Activated T-helper 1 cell treated with anti-CD3 and anti-CD28 coated beads, Interleukin-12 subunit alpha, Interleukin-12 subunit beta, Interleukin-2, Interleukin-4 antibody, amounts not matched to agents 30 ng/mL and 10 ng/mL and 1 ng/mL, durations not matched to agents 14 hours and 24 hours and 36 hours (primary cell): ENCODE results near the gene SYMPK. TPM values are rescaled to one million over a fixed set of nuclear protein-coding genes. Genes with fewer than 3 reads are reported as not detected.

Experiments used
- DNase-seq: peaks from one replicate; pipeline ENCODE4 v3.0.0; 2021; ENCODE audit warnings: low spot score
- H3K27ac Mint-ChIP-seq: one replicate; pipeline ENCODE4 v1.8.0; 2021; ENCODE audit warnings: mild to moderate bottlenecking, mixed read lengths
- H3K27me3 Mint-ChIP-seq: one replicate; pipeline ENCODE4 v1.8.0; 2022; ENCODE audit warnings: mild to moderate bottlenecking, moderate library complexity, mixed read lengths; ENCODE audit not compliant: insufficient read depth
- H3K36me3 Mint-ChIP-seq: one replicate; pipeline ENCODE4 v1.8.0; 2021; ENCODE audit warnings: low read depth, mixed read lengths
- H3K4me1 Mint-ChIP-seq: one replicate; pipeline ENCODE4 v1.8.0; 2021; ENCODE audit warnings: low read depth, mixed read lengths
- H3K4me3 Mint-ChIP-seq: one replicate; pipeline ENCODE4 v1.8.0; 2021; ENCODE audit warnings: mild to moderate bottlenecking, moderate library complexity, mixed read lengths
- H3K9me3 Mint-ChIP-seq: one replicate; pipeline ENCODE4 v1.8.0; 2021; ENCODE audit warnings: mixed read lengths
- intact Hi-C: fragments of 100-400 bp; cut with micrococcal nuclease; formaldehyde crosslinking; loops from one replicate; pipeline ENCODE4 v1.15.1; 2024
- total RNA-seq: library from RNA; stranded (reverse); gene quantifications from 2 replicates; pipeline ENCODE4 v1.2.3, GENCODE V29; 2022

The SYMPK gene
- 118 and 120 TPM in 2 replicates for total RNA-seq

- Mint-ChIP-seq H3K4me1 (peaks cover 29% of the 10 kb centered on the region), H3K9me3 (no peaks in the 10 kb centered on the region), H3K27ac (peak within 1 kb of the TSS; percentile 95), H3K27me3 (peaks cover 31% of the 10 kb centered on the region), H3K36me3 (peaks cover 13% of the 10 kb centered on the region), H3K4me3 (peak within 1 kb of the TSS; percentile 94)
- intact Hi-C loops = loop anchor here (1.0 to 5.0 kb wide), 15 partner anchors 14 to 972 kb away; partner anchors contain the start of genes CCDC61, FBXO46, IRF2BP1 and MYPOP
- peak; percentile 99 for DNase-seq
Observed at GRCh38 chr19:45862564-45863334, at the start of gene SYMPK. SYMPK (minus strand) TSS chr19:45863147; CDS start chr19:45854495, 8,652 bp downstream.

GRCh38 chr19:45911291-45911690 lies 48.3 kb upstream of the SYMPK start:
- H3K27ac Mint-ChIP-seq = no peak overlapping the region
- H3K27me3 Mint-ChIP-seq = peaks cover 12% of the 10 kb centered on the region
- H3K9me3 Mint-ChIP-seq = no peaks in the 10 kb centered on the region
- H3K4me3 Mint-ChIP-seq = no peak overlapping the region
- no peaks in the 10 kb centered on the region for H3K36me3 Mint-ChIP-seq
- peaks cover 6% of the 10 kb centered on the region for H3K4me1 Mint-ChIP-seq
- no peak for DNase-seq
- intact Hi-C loops = no loop called here

DNA sequence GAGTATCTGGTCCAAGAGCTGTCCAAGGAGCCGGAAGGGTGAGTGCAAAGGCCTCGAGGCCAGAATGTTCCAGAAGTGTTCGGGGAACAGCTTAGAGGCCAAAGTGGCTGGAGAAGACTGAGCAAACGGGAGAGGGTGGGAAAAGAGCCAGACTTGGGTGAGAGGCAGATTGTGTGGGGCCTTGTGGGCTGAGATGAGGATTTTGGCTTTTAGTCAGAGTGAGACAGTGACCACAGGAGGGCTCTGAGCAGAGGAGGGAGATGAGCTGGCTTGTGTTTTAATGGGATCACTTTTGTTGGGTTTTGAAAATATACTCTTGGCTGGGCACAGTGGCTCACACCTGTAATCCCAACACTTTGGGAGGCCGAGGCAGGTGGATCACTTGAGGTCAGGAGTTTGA lies 46.0 kb upstream of the SYMPK start:
- H3K4me1 Mint-ChIP-seq = peaks cover 4% of the 10 kb centered on the region

GRCh38 chr19:45906221-45906620 lies 43.3 kb upstream of the SYMPK start:
- H3K4me3 Mint-ChIP-seq = no peak overlapping the region
- peaks cover 2% of the 10 kb centered on the region for H3K27me3 Mint-ChIP-seq

More for the DNA sequence above, 46.0 kb upstream of the SYMPK start:
- H3K4me3 Mint-ChIP-seq = no peak overlapping the region
- H3K27ac Mint-ChIP-seq = no peak overlapping the region
- intact Hi-C loops = no loop called here
- H3K27me3 Mint-ChIP-seq = peaks cover 12% of the 10 kb centered on the region
- H3K9me3 Mint-ChIP-seq = no peaks in the 10 kb centered on the region
- DNase-seq = no peak
- no peaks in the 10 kb centered on the region for H3K36me3 Mint-ChIP-seq

GRCh38 chr19:45905011-45905410 lies 42.1 kb upstream of the SYMPK start:
- peaks cover 18% of the 10 kb centered on the region for H3K4me1 Mint-ChIP-seq

More at GRCh38 chr19:45906221-45906620, 43.3 kb upstream of the SYMPK start:
- no peaks in the 10 kb centered on the region for H3K9me3 Mint-ChIP-seq
- peaks cover 9% of the 10 kb centered on the region for H3K4me1 Mint-ChIP-seq
- intact Hi-C loops = no loop called here
- no peak overlapping the region for H3K27ac Mint-ChIP-seq
- DNase-seq = no peak
- H3K36me3 Mint-ChIP-seq = no peaks in the 10 kb centered on the region

DNA sequence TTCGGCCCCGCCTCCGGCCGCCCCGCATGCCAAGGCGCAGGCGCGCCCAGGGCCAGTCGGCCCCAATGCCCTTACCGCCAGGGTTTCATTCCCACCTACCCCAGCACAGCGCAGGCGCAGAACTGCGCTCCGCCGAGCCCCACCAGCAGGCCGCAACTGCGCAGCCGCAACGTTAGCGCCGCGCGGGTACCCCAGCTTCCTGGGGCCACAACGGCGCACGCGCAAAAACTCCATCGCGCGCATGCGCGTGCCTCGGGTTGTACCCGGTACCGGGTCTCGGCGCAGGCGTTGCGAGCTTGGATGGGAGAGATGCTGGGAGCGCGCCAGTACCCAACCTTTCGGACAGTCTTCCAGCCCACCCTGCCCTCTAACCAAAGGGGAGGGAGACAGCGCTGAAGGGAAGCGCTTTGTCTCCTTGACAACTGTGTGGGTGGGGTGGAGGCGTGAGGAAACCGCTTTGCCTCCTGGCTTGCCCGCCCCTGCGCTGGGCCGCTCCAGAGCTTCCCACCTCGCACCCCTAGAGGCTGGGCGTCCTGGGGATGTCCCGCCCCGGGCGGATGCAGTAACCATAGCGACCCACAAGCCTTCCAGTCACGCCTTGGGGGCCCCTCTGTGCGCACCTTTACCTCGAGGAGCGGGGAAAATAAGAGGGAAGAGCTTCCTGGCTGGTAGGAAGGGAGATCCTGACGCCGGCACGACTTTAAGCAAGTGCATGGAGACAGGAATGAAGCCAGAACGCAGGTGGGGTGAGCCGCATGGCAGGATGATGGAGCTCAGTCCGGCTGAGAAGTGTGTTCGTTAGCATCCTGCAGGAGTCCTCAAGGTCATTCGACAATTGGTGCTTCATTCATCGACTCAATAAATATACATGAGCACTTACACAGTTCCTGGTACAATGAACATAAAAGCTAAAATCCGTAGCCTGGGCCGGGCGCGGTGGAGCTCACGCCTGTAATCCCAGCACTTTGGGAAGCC lies 40.0 kb upstream of the SYMPK start:
- H3K9me3 Mint-ChIP-seq = no peaks in the 10 kb centered on the region
- H3K27ac Mint-ChIP-seq = peak overlapping the region; percentile 80
- intact Hi-C loops = loop anchor here (1.0 to 5.0 kb wide), 8 partner anchors 17 to 726 kb away; partner anchors contain the start of genes BLOC1S3, CCDC61, IRF2BP1 and SIX5
- H3K36me3 Mint-ChIP-seq = peaks cover 9% of the 10 kb centered on the region
- peak overlapping the region; percentile 88 for H3K4me3 Mint-ChIP-seq
- peaks cover 16% of the 10 kb centered on the region for H3K4me1 Mint-ChIP-seq
- H3K27me3 Mint-ChIP-seq = peaks cover 1% of the 10 kb centered on the region
- peak; percentile 100 for DNase-seq

More at GRCh38 chr19:45905011-45905410, 42.1 kb upstream of the SYMPK start:
- Mint-ChIP-seq H3K36me3 (peaks cover 2% of the 10 kb centered on the region), H3K27me3 (peaks cover 1% of the 10 kb centered on the region), H3K27ac (no peak overlapping the region), H3K9me3 (no peaks in the 10 kb centered on the region), H3K4me3 (no peak overlapping the region)
- intact Hi-C loops = no loop called here
- DNase-seq = no peak

DNA sequence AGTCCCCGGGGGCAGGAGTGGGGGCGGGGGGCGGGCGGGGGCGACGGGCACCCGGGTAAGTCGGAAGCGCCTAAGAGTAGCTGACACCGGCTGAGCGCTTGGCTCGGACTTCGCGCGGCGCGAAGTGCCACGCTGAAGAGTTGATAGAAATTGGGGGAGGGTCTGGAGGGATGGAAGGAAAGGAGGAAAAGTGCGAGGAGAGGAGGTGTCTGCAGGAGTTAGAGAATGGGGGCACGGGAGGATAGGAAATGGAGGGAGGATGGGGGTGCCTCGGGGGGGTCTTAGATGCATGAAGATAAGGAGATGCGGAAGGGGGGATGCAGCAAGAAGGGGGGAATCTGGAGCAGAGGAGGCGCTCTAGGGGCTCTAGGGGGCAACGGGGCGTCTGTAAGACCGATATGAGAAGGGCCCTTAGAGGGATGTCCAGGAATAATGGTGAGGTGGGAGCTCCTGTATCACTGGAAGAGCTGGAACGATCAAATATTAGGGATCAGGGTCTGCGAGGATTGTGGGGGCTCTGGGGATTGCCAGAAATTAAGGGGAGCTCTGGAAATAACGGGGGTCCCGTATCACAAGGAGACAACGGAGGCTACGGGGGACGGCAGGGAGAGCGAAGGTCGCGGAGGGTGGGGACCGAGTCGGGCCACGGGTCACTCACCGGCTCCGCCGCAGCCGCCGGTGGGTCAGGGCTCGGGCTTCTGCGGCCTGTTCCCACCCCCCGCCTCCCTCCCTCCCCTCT lies 39.1 kb upstream of the SYMPK start, which contains the start of gene MYPOP:
Gene MYPOP (minus strand): TSS at position 702 of the 739 bp plus-strand sequence. CDS start 840 bp downstream, outside the sequence.
- intact Hi-C loops = loop anchor here (1.0 to 5.0 kb wide), 8 partner anchors 16 to 725 kb away; partner anchors contain the start of genes BLOC1S3, CCDC61, IRF2BP1 and SIX5
- H3K27me3 Mint-ChIP-seq = peaks cover 1% of the 10 kb centered on the region
- DNase-seq = no peak
- H3K4me1 Mint-ChIP-seq = peaks cover 16% of the 10 kb centered on the region
- peak within 1 kb of the TSS; percentile 88 for H3K4me3 Mint-ChIP-seq
- H3K36me3 Mint-ChIP-seq = peaks cover 9% of the 10 kb centered on the region
- peak within 1 kb of the TSS; percentile 92 for H3K27ac Mint-ChIP-seq
- H3K9me3 Mint-ChIP-seq = no peaks in the 10 kb centered on the region

DNA sequence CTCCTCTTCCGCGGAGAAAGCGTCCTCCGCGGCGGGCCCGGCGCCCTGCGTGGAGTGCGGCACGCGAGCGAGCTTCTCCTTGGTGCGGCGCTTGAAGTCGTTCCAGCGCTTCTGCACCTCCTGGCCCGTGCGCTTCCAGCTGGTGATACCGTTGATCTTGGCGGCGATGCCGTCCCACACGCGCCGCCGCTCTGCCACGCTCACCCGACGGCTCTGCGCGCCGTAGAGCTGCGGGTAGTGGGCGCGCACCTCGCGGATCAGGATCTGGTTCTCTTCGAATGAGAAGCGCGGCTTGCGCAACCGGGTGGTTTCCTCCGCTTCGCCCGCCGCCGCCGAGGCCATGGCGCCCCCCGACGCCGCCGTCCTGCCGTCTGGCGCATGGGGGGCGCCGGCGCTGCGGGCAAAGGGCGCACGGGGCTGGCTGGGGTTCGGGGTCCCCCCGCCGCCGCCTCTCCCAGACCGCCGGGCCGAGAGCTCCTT lies 38.5 kb upstream of the SYMPK start:
- peaks cover 16% of the 10 kb centered on the region for H3K4me1 Mint-ChIP-seq
- peaks cover 1% of the 10 kb centered on the region for H3K27me3 Mint-ChIP-seq
- H3K9me3 Mint-ChIP-seq = no peaks in the 10 kb centered on the region
- H3K36me3 Mint-ChIP-seq = peaks cover 9% of the 10 kb centered on the region
- H3K27ac Mint-ChIP-seq = no peak overlapping the region
- no peak for DNase-seq
- H3K4me3 Mint-ChIP-seq = no peak overlapping the region
- intact Hi-C loops = loop anchor here (5.0 kb wide), 2 partner anchors 116 to 724 kb away; partner anchors contain the start of genes BLOC1S3 and TRAPPC6A

DNA sequence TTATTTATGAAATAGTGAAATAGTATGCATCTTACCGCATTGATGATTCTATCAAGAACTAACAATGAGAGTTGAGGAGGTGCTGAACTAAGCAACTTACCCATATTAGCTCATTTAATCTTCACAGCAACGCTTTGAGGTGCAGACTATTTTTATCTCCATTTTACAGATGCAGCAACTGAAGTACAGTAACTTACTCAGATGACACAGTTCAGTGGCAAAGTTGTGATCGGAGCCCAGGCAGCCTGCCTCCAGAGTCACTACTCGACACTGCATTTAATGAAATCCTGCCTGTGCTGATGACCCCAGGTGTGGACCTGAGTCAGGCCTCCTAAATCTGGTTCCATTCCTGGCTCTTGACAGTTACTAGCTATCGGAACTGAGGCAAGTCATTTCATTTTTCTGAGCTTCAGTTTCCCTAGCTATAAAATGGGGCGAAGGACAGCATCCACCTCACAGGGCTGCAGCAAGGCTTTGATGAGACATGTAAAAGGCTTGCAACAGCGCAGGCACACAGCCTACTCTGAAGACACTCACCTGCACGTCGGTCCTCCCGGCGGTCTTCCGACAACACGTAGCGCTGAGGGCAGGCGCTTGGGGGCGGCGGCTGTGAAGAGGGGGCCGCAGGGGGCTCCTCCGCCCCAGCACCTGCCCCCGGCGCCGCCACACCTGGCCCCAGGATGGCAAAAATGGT lies 37.9 kb upstream of the SYMPK start:
- no peak overlapping the region for H3K27ac Mint-ChIP-seq
- peaks cover 1% of the 10 kb centered on the region for H3K27me3 Mint-ChIP-seq
- H3K36me3 Mint-ChIP-seq = peaks cover 9% of the 10 kb centered on the region
- H3K4me3 Mint-ChIP-seq = peak overlapping the region; percentile 61
- intact Hi-C loops = loop anchor here (5.0 kb wide), 2 partner anchors 116 to 724 kb away; partner anchors contain the start of genes BLOC1S3 and TRAPPC6A
- no peaks in the 10 kb centered on the region for H3K9me3 Mint-ChIP-seq
- DNase-seq = no peak
- peaks cover 16% of the 10 kb centered on the region for H3K4me1 Mint-ChIP-seq

DNA sequence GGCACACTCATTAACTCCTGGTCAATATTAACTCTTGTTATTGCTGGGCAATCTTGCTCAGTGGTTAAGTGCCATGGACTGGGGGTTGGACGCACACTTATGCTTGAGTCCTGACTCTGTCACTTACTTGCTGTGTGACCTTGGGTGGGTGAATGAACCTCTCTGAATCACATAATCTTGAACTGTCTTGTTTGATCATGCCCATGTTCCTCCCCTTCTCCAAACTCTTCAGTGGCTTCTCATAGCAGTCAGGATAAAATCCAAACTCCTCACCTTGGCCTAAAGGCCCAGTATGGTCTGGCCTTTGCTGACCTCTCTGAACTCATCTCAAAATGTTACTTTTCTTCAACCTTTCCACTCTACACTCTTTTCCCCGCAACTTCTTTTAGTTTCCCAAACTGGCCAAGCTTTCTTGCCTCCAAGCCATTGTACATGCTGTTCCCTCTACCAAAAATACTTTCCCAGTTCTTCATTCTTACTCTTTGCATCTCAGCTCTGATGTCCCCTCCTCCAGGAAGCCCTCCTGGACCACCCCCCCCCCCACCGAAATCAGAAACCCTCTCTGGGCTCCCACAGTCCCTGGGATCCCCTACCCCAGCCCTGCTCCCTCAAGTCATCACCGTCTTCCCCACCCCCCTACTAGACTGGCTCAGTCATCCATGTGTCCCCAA lies 37.1 kb upstream of the SYMPK start:
- H3K4me1 Mint-ChIP-seq = peaks cover 16% of the 10 kb centered on the region
- no peaks in the 10 kb centered on the region for H3K27me3 Mint-ChIP-seq
- DNase-seq = no peak
- intact Hi-C loops = loop anchor here (5.0 kb wide), 2 partner anchors 117 to 723 kb away; partner anchors contain the start of genes BLOC1S3 and TRAPPC6A
- no peaks in the 10 kb centered on the region for H3K9me3 Mint-ChIP-seq
- H3K4me3 Mint-ChIP-seq = peak overlapping the region; percentile 12
- H3K27ac Mint-ChIP-seq = no peak overlapping the region
- H3K36me3 Mint-ChIP-seq = peaks cover 9% of the 10 kb centered on the region

- no peak overlapping the region for H3K4me3 Mint-ChIP-seq
- no peak overlapping the region for H3K27ac Mint-ChIP-seq
- no peaks in the 10 kb centered on the region for H3K9me3 Mint-ChIP-seq
- intact Hi-C loops = no loop called here
- peaks cover 16% of the 10 kb centered on the region for H3K4me1 Mint-ChIP-seq
- no peaks in the 10 kb centered on the region for H3K27me3 Mint-ChIP-seq
- H3K36me3 Mint-ChIP-seq = peaks cover 9% of the 10 kb centered on the region
- no peak for DNase-seq
Observed at GRCh38 chr19:45899253-45899652, 36.3 kb upstream of the SYMPK start.
